Right renal pelvis (tissue), 4 donors: Measurements from ENCODE around the gene GNA15. TPM values are rescaled to one million over a fixed set of nuclear protein-coding genes. Genes with fewer than 3 reads are reported as not detected.
A peak's percentile ranks its signal among the peaks of the same experiment; 100 is the strongest.
"Not testable (repeated sequence)": the region's sequence is repeated elsewhere in the genome, so short reads cannot be mapped to it uniquely, and the experiment has no call there.

Experiments used
- DNase-seq, 4 donors: peaks; one replicate each; pipeline ENCODE4 v3.0.0-alpha.2; 2013; ENCODE audit warnings: low read depth in 4 of 4, low spot score in 3 of 4, missing footprints in 1 of 4
- polyA plus RNA-seq, 4 donors: library from polyadenylated mRNA; unstranded; fragments of 120-200 nt; gene quantifications; one replicate each; pipeline ENCODE4 v1.2.1, GENCODE V29; 2013; ENCODE audit not compliant: insufficient read length in 4 of 4

The GNA15 gene
- polyA plus RNA-seq, 4 donors: 0.70 to 1.2 (median 1.0) TPM

DNA sequence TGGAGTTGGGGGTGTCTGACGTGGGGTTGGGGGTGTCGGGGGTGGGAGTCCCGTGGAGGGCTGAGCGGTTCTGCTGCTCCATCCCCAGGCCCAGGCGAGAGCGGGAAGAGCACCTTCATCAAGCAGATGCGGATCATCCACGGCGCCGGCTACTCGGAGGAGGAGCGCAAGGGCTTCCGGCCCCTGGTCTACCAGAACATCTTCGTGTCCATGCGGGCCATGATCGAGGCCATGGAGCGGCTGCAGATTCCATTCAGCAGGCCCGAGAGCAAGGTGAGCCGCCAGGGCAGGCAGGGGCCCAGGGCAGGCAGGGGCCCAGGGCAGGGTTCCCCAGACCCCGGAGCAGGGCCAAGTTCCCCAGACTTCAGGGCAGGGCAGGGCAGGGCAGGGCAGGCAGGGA is 12.7 kb downstream of the GNA15 start:
- DNase-seq: no peak

DNA sequence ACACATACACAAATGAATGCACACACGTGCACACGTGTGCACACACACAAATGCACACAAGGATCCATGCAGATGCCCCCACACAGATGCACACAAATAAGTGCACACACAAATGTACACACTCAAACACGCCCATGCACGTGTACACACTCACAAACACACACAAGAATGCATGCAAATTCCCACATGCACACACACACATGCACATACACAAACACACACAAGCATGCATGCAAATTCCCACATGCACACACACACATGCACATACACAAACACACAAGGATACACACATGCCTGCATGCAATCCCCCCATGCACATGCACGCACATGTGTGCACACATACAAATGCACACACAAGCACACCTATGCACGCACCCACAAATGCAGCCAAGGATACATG is 13.3 kb downstream of the GNA15 start:
- DNase-seq: no peak

DNA sequence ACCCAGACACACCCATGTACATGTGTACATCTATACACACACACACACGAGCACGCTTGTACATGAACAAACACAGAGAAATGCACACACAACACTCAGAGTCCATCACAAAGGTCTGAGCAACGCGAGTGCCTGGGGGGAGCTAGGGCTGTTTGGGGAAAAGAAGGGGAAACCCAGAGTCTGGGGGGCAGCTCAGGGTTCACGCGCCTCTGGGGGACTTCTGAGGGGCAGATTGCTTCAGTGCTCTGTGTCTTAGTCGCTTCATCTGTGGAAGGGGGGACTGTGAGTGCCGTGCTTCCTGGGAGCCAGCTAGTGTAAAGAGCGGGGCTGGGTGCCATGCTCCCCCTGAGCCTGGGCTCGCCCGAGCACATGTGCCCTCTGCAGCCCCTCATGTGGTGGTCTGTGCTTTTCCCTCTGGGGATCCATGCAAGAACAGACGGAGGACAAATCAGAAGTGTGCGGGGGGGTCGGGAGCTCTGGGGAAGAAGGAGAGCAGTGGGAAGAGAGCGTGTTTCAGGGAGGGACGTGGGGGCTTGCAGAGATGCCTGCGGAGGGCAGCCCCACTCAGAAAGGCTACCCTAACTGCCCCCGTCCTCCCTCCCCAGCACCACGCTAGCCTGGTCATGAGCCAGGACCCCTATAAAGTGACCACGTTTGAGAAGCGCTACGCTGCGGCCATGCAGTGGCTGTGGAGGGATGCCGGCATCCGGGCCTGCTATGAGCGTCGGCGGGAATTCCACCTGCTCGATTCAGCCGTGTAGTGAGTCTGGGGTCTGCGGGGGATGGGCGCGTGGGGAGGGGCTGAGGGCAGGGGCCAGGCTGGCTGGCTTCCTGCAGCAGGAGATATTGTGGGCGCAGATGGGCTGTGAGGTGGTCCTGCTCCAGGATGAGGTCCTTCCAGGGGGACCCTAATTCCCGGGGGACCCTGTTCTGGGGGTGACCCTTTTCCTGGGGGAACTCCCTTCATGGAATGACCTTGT is 14.0 kb downstream of the GNA15 start:
- DNase-seq: no peak

DNA sequence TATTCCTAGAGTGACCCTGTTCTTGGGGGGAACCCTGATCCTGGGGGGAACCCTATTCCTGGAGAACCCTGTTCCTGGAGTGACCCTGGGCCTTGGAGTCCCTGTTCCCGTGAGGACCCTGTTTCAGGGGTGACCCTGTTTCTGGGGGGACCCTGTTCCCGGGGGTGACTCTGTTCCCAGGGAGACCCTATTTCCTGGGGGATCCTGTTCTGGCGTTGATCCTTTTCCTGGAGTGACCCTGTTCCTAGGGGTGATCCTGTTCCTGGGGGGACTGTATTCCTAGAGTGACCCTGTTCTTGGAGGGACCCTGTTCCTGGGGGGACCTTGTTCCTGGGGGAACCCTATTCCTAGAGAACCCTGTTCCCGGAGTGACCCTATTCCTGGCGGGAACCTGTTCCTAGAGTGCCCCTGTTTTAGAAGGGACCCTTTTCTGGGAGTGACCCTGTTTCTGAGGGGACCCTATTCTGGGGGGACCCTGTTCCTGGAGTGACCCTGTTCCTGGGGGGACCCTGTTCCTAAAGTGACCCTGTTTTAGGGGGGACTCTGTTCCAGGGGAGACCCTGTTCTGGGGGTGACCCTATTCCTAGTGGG is 15.0 kb downstream of the GNA15 start:
- DNase-seq: no peak

DNA sequence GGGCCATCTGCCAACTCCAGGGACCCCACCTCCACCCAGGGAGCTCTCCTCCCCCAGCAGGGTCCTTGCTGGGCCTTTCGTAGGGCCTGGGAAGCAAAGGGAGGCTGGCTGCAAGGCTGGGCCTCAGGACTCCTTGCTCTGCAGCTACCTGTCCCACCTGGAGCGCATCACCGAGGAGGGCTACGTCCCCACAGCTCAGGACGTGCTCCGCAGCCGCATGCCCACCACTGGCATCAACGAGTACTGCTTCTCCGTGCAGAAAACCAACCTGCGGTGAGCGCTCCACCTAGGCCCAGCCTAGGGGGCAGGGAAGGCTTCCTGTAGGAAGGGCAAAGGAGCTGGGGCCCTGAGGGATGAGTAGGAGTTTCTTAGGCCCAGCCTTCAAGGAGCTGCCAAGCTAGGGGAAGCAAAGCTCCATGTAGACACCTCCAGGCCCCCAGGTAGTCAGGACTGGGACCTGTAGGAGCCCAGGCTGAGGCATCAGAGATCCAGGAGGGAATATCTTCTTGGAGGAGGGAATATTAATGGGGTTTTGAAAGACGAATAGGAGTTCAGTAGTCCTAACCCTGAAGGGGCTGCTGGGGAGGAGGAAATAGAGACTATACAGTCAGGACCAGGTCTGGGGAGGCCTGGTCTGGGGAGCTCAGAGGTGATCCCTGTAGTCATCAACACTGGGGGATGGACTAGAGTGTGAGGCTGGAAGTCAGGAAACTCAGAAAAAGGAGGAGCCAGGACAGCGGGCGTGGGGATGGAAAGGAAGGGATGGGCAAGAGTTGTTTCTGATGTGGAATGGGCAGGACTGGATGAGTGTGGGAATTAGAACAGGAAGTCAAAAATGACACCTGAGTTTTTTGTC is 16.0 kb downstream of the GNA15 start:
- no peak for DNase-seq

DNA sequence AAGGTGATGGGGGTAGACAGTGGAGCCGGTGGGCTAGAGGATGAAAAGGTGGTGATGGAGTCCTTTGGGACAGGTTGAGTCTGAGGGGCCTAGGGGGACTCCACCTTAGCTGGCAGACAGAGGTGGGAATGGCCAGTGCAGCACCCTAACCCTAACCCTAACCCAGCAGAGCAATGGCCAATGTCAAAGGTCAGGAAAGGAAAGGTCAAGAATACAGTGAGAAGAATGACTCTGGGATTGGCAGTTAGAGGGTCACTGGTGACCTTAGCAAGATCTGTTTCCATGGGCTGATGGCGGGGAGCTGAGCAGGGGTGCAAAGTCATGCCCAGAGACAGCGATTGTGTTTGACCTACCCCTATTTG is 16.6 kb downstream of the GNA15 start:
- DNase-seq: no peak

DNA sequence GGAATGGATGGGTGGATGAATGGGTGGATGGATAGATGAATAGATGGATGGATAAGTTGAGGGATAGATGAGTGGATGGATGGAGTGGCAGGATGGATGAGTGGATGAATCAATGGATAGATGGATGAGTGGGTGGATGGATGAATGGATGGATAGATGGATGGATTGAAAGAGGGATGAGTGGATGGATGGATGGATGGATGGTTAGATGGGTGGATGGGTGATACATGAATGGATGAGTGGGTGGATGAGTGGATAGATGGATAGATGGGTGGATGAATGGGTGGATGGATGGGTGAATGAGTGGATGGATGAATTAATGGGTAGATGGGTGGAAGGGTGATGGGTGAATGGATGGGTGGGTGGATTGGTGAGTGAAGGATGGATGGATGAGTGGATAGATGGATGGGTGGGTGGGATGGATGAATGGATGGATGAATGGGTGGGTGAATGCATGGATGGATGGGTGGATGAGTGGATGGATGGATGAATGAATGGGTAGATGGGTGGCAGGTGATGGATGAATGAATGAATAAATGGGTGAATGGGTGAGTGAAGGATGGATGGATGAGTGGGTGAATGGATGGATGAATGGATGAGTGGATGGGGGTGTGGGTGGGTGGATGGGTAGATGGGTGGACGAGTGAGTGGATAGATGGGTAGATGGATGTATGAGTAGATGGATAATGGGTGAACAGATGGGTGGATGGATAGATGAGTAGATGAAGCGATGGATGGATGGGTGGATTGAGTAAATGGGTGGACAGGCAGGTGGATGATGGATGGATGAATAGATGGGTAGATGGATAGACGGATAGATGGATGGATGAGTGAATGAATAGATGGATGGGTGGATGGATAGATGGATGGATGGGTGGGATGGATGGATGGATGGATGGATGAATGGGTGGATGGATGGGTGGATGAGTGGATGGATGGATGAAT is 17.7 kb downstream of the GNA15 start:
- DNase-seq: no peak

DNA sequence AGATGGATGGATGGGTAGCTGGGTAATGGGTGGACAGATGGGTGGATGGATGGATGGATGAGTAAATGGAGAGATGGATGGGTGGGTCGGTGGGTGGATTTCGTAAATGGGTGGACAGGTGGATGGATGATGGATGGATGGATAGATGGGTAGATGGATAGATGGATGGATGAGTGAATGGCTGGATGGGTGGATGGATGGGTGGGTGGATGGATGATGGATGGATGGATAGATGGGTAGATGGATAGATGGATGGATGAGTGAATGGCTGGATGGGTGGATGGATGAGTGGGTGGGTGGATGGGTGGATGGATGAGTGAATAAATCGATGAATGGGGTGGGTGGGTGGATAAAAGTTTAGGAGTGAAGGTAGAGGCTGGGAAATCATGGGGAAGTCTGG is 18.6 kb downstream of the GNA15 start:
- DNase-seq: not testable (repeated sequence)

DNA sequence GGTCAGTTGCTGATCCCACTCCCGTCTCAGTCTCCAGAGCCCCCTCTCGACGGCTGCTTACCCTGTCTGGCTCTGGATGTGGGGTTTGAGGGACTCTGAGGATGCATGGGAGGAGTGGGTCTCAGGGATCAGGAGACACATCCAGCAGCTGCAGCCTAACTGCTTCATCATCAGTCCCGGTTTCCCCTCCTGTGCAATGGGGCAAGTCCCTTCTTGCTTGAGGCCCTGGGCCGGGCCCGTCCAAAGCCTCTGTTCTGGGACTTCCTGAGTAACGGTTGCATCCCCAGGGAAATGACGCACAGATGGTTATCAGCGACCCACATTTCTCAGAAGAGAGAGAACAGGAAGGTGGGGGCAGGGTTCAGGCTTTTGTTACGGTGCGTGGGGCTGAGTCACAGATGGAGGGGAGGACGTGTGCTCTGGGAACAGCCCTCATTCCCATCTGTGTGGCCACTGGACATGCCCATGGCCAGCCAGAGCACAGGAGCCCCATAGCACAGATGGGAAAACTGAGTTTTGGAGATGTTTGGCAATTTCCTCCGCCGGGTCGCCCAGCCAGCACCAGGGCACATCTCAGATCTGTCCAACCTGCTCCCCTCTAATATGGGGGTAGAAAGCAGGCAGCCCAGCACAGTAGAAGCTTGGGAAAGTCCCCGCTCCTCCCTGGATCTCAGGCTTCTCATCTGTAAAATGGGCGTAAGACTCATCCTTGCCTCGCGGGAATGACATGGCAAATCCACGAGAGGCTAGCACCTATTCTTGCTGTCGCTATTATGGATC is 19.3 kb downstream of the GNA15 start:
- no peak for DNase-seq

DNA sequence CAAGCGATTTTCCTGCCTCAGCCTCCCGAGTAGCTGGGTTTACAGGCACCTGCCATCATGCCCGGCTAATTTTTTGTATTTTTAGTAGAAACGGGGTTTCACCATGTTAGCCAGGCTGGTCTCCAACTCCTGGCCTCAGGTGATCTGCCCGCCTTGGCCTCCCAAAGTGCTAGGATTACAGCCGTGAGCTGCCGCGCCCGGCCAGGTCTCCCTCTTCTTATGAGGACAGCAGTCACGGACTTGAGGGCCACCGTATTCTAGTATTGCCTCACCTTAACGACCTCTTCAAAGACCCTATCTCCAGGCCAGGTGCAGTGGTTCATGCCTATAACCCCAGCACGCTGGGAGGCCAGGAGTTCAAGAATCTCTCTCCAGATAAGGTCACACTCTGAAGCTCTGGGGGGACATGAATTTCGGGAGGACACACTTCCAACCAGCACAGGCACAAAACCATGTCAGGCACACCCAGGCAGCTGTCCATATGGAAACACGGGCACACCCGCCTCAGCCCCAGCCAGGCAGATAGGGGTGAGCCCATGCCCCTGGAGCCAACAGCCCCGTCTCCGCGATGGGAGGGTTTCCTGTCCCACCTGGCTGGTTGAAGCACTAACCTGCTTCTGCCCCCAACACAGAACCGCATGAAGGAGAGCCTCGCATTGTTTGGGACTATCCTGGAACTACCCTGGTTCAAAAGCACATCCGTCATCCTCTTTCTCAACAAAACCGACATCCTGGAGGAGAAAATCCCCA is 21.4 kb downstream of the GNA15 start:
- DNase-seq: no peak

DNA sequence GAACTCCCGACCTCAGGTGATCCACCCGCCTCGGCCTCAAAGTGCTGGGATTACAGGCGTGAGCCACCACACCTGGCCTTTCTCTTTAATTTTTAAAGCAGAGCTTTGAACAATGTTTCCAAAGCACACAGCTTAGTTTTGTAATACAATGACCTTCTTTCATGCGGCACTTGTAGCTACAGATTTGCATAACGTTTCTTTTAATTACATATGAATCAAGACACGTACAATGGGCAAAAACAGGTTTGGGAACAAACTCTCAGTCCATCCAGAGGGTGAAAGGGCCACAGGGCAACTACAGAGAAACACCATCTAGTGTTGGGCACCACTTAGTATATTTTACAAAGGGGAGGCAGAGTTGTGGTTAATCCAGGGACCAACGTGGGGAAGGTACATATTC is 23.7 kb downstream of the GNA15 start:
- no peak for DNase-seq

DNA sequence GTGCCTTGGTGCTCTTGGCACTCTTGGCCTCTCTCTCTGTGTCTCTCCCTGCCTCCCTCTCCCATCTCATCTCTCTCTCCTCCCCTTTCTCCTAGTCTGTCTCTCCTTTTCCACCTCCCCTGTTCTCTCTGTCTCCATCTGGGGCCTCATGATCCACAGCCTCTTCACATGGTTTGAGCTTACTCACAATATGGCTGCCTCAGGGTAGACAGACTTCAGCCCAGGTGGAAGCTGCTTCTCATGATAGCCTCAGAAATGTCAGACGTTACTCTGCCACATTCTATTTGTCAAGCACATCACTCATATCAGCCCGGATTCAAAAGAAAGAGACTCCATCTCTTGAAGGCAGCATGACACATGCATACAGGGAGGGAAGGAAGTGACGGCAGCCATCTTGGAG is 24.4 kb downstream of the GNA15 start:
- no peak for DNase-seq

DNA sequence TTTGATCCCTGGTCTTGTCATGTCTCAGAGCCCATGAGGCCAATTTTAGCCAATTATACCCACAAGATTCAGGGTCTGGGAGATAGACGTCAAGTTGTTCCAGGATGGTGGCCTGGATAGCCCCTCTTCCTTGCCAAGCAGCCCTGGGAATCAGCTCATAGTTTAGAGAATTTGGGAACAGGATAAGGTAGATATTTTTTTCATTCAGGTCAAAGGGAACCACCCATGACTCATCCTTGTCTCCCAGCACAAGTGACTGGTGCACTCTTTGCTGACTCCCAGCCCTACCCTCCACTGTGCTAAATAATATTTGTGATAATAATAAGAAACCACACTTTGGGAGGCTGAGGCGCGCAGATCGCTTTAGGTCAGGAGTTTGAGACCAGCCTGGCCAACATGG is 25.6 kb downstream of the GNA15 start:
- no peak for DNase-seq

DNA sequence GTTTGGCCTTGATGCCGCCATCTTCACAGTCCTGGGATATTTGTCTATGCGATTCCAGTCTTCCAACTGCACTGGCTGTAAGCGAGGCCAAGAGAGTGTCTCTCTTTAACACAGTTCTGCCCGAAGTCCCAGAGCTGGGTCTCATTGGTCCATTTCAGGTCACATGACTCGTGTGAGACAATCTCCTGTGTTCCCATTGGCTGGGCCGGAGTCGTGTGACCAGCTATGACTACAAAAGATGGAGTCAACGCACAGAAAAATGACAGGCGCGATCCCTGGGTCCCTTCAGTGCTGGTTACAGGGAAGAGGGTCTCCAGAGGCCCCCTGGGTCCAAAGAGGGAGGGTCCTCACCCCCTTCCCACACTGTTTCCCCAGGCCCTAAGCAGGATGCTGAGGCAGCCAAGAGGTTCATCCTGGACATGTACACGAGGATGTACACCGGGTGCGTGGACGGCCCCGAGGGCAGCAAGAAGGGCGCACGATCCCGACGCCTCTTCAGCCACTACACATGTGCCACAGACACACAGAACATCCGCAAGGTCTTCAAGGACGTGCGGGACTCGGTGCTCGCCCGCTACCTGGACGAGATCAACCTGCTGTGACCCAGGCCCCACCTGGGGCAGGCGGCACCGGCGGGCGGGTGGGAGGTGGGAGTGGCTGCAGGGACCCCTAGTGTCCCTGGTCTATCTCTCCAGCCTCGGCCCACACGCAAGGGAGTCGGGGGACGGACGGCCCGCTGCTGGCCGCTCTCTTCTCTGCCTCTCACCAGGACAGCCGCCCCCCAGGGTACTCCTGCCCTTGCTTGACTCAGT is 26.8 kb downstream of the GNA15 start:
- DNase-seq: no peak

DNA sequence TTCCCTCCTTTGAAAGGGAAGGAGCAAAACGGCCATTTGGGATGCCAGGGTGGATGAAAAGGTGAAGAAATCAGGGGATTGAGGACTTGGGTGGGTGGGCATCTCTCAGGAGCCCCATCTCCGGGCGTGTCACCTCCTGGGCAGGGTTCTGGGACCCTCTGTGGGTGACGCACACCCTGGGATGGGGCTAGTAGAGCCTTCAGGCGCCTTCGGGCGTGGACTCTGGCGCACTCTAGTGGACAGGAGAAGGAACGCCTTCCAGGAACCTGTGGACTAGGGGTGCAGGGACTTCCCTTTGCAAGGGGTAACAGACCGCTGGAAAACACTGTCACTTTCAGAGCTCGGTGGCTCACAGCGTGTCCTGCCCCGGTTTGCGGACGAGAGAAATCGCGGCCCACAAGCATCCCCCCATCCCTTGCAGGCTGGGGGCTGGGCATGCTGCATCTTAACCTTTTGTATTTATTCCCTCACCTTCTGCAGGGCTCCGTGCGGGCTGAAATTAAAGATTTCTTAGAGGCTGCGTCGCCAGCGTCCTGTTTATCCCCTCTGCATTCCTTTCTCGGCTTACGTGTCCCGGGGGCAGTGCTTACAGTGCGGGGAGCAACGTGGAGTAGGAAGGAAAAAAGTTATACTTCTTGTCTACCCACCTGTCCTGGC is 27.5 kb downstream of the GNA15 start:
- DNase-seq: peak in 2 of 4 donors; percentile 47 to 65

DNA sequence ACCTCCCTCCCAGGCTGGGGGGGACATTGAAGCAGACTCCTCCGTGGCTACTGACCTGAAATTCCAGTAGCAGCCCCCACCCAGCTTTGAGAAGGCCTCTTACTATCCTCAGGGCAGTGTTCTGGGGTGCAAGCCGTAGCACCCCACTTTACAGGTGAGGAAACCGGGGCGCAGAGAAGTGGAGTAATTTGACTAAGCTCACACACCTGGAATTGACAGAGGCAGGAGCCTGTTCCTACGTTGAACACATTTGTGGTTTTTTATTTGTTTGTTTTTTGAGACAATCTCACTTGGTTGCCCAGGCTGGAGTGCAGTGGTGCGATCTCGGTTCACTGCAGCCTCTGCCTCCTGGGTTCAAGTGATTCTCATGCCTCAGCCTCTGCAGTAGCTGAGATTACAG is 28.1 kb downstream of the GNA15 start:
- no peak for DNase-seq

DNA sequence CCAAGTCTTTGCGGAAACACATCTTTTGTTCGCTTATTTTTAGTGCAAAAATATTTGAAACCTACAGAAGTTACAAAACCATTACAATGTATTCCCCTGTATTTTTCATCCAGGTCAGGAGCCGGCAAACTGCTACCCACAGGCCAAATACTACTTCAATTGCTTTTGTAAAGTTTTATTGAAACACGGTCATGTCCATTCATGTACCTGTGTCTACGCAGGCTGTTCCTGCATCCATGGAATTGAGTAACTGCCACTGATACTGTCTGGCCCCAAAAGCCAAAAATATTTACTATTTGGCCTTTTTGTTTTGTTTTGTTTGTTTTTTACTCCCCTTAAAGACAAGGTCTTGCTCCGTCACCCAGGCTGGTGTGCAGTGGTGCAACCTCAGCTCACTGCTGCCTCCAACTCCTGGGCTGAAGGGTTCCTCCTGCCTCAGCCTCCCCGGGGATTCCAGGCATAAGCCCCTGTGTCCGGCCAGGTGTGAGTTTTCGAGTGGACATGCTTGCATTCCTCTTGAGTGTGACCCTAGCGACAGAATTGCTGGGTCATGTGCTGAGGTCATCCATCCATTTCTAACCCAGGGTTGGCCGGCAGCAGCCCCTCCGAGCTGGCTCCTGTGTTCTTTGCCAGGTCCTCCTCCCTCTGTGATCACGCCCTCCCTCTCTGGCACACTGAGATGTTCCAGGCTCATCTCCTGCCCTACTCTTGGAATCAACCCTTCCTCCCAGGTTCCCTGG is 31.9 kb downstream of the GNA15 start:
- no peak for DNase-seq
